ENCODE data around the gene CYP2S1.

CYP2S1 gene

DNA sequence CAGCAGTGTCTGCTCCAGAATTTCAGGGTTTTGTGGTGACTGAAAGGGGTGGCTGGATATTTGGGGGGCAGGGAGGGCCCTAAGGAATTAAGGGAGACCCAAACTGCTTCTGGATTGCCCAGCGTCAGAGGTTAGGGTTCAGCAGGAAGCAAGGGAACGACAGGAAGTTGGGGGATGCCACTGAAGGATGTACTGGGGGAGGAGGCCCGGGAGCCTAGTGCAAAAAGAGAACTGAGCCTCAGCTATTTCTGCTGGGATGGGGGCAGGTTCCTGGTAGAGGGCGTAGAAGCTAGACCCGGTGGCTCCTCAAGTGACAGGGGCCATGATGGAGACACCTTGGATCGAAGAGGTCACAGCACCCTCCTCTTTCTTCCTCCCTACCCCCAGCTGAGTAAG, 1.1 kb downstream of the CYP2S1 start:
- DNase-seq, result no peak

DNA sequence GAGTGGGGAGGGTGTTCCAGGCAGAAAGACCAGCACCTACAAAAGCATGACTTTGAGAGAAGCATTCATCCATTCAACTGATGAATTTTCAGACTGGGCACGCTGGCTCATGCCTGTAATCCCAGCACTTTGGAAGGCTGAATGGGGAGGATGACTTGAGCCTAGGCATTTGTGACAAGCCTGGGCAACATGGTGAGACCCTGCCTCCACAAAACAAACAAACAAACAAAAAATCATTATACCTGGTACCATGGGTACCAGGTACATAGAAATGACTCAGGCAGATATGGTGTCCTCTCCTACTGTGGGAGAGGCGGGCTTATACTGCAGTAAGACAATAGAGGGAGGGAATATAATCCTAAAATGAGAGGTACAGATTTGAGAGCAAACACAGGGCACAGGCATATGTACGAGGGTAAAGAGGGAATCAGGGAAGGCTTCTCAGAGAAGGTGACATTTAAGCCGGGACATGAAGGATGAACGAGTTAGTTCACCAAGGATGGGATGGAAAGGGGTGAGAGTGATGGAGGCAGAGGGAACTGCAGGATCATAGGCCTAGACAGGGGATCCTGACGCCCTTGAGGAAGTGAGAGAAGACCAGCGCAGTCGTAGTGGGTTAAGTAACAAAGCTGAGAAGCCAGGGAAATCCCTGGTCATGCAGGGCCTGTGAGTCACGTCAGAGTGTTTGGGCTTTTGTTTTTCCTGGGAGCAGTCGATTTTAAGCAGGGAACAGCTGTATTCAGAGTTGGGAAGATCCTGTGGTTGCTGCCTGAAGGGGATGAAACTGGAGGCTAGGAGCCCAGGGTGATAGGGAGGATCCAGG, 2.9 kb downstream of the CYP2S1 start:
- DNase-seq, result no peak

DNA sequence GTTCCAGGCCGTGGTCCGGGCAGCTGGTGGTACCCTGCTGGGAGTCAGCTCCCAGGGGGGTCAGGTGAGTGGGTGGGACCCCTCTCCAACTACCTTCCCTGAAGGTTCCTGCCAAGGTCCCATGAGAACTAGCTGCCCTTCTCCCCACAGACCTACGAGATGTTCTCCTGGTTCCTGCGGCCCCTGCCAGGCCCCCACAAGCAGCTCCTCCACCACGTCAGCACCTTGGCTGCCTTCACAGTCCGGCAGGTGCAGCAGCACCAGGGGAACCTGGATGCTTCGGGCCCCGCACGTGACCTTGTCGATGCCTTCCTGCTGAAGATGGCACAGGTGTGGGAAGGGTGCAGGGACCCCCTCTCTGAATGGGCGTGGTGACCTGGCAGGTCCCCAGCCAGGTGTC, 5.5 kb downstream of the CYP2S1 start:
- DNase-seq, result no peak

DNA sequence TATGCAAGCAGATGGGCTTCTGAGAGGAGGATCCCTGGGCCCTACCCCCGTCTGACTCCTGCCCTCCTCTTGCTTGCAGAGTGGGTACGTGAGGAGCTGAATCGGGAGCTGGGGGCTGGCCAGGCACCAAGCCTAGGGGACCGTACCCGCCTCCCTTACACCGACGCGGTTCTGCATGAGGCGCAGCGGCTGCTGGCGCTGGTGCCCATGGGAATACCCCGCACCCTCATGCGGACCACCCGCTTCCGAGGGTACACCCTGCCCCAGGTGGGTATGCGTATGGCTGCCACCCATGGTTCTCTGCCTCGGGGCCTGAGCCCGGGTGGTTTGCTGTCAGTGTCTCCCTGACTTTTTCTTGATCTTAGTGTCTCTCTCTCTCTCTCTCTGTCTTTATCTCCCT, 10.4 kb downstream of the CYP2S1 start:
- no peak for DNase-seq

DNA sequence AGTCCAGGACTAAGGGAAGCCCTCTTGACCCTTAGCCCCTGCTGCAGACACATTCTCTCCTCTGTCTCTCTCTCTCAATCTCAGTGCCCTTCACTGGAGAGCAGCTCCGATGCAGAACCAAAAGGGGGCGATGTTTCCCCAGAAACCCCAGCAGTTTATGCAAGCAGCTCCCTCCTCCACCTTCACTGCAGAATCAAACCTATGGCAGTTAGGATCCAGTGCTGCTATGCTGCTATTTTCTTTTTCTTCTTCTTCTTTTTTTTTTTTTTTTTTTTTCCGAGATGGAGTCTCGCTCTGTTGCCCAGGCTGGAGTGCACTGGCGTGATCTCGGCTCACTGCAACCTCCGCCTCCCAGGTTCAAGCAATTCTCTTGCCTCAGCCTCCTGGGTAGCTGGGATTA, 11.3 kb downstream of the CYP2S1 start:
- DNase-seq, result peak in 11 of 14 donors; percentile 24 to 69 (median 45)

DNA sequence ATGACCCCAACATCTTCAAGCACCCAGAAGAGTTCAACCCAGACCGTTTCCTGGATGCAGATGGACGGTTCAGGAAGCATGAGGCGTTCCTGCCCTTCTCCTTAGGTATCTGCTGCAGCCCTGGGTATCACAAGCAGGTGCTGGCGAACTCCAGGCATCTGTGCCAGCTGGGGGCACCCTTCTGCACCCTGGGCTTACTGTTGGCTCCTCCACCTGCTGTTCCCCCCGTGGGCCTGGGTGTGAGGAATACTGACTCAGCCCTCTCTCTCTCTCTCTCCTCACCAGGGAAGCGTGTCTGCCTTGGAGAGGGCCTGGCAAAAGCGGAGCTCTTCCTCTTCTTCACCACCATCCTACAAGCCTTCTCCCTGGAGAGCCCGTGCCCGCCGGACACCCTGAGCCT, 13.0 kb downstream of the CYP2S1 start:
- no peak for DNase-seq

DNA sequence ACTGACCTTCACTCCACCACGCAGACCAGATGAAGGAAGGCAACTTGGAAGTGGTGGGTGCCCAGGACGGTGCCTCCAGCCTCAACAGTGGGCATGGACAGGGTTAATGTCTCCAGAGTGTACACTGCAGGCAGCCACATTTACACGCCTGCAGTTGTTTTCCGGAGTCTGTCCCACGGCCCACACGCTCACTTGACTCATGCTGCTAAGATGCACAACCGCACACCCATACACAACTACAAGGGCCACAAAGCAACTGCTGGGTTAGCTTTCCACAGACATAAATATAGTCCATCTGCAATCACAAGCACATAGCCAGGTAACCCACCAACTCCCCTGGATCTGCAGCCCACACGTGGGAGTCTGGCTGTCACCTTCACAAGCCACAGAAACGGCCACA, 13.4 kb downstream of the CYP2S1 start:
- DNase-seq, result no peak

DNA sequence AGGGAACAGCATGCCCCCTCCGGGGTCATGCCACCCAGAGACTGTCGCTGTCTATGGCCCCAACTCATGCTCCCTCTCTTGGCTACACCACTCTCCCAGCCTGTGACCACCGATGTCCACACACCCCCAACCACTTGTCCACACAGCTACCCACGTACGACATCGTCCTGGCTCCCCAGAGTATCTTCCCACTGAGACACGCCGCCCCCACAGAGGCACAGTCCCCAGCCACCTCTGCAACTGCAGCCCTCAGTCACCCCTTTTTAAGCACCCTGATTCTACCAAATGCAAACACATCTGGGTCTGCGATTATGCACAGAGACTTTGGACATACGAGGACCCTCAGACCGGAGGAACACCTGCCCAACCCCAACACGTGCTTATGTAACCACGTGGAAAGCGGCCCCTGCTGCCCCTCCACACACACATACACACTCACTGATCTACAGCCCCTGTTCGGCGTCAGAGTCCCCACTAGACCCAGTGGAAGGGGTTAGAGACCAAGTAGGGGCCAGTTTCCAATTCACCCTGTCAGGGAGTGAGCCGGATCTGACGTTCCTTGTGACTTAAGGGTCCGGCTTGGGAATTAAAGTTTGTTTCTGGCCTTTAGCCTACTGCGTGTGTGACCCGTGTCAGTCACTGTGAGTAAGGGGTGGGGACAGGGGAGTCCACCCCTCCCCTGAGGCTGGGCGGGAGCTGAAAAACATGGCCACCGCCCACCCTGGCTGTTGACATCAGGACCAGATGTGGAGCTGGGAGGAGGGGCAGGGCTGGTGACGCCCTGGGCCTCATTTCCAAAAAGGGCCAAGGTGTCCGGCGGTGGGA, 14.1 kb downstream of the CYP2S1 start:
- no peak for DNase-seq

DNA sequence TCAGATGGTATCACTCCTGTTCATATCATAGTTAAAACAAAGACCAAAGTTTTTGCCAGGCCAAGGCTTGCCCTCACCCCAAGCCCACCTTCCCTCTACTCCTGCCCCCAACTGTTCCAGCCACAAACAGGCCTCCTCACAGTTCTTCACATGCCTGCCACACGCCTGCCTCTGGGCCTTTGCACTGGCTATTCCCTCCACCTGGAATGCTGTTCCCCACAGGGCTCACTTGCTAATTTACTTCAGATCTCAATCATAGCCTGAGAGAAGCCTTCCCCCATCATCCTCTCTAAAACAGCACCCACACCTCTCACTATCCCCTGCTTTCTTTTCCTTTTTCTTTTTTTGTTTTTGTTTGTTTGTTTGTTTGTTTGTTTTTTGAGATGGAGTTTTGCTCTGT, 21.1 kb downstream of the CYP2S1 start:
- no peak for DNase-seq

DNA sequence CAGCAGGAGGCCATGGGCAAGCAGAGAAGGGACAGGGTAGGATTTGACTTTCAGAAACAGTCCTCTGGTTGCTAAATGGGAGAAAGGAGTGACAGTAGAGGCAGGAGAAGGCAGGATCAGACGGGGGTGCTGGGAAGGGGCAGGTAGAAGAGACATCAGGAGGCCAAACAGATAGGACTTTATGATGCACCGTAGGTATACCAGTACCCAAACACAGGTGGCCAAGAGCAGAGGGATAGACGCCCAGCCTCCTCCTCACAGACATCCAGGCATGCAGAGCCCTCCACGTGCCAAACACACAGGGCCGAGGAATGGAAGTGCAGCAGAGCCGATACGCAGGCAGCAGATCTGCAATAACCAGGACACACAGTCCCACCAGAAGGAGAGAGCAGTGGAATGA, 24.7 kb downstream of the CYP2S1 start:
- no peak for DNase-seq

DNA sequence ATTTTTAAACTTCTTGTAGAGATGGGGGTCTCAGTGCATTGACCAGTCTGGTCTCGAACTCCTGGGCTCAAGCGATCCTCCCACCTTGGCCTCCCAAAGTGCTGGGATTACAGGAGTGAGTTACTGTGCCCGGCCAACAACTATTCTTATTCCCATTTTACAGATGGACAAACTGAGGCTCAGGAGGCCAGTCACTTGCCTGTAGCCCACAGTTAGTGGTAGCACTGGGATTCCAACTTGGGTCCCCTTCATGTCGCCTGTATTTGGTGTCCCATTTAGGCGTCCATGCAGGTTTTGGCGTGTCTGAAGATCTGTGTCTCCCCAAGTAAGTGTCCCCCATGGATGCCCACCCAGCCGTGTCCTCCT, 25.2 kb downstream of the CYP2S1 start:
- DNase-seq, result no peak

DNA sequence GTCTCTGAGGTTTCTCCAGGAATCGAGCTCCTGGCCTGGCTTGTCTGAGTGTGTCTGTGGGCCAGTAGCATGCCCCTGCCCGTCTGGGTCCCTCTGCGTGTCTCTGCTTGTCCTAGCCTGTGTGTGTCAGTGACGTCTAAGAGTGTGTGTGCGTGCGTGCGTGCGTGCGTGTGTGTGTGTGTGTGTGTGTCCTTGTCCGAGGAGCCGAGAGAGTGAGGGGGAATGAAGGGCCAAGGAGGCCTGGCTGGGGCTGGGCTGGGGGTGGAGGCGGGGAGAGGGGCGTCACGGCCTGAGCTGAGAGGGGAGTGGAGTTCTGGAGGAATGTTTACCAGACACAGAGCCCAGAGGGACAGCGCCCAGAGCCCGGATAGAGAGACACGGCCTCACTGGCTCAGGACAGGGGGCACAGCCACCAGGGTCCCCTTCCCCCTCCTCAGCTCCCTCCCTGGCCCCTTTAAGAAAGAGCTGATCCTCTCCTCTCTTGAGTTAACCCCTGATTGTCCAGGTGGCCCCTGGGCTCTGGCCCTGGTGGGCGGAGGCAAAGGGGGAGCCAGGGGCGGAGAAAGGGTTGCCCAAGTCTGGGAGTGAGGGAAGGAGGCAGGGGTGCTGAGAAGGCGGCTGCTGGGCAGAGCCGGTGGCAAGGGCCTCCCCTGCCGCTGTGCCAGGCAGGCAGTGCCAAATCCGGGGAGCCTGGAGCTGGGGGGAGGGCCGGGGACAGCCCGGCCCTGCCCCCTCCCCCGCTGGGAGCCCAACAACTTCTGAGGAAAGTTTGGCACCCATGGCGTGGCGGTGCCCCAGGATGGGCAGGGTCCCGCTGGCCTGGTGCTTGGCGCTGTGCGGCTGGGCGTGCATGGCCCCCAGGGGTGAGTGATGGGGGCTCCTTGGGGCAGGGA, 25.8 kb downstream of the CYP2S1 start, which contains the start of gene AXL:
Gene AXL (plus strand): TSS at position 609 of the 893 bp plus-strand sequence. CDS start 170 bp downstream, at position 779.
- DNase-seq, result peak in 11 of 14 donors; percentile 17 to 84 (median 58)

DNA sequence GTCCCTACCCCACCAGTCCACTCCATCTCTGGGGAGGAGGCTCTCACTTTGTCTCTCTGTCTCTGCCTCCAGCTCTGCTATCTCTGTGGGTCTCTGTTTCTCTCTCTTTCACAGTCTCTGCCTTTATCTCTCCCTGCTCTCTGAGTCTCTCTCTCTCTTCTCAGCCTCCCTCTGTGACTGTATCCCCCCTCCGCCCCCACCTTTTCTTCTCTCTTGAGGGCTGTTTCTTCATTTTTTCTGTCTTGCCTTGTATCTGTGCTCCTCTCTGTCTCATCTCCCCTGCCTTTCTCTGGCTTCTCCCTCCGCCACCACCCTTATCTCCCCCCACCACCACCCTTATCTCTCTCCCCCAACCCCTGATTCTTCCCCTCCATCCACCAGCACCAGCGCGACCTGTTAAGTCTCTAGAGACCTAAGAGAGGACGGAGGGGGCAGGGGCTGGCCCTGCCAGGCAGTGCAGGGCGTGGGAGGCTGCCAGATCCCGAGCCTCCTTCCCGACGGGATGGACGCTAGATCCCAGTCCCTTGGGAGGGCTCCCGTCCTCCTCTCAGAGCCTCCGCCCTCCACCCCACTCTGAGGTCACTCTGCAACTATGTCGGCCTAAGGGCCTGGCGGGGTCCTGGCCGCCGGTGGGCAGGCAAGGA, 27.0 kb downstream of the CYP2S1 start:
- no peak for DNase-seq

DNA sequence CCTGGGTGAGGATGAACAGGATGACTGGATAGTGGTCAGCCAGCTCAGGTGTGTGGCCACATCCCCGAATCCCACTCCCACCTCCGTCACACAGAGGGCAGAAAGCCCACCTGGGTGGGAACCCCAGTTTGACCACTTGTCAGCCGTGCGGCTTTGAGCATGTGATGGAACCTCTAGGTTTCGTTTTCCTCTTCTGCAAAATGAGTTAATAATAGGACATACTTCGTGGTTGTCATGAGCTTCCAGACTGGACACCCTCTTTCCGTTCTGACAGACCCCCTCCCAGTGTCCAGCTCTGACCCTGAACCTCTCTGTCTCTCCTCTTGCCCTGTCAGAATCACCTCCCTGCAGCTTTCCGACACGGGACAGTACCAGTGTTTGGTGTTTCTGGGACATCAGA, 27.8 kb downstream of the CYP2S1 start:
- DNase-seq, result peak in 1 of 14 donors; percentile 42

DNA sequence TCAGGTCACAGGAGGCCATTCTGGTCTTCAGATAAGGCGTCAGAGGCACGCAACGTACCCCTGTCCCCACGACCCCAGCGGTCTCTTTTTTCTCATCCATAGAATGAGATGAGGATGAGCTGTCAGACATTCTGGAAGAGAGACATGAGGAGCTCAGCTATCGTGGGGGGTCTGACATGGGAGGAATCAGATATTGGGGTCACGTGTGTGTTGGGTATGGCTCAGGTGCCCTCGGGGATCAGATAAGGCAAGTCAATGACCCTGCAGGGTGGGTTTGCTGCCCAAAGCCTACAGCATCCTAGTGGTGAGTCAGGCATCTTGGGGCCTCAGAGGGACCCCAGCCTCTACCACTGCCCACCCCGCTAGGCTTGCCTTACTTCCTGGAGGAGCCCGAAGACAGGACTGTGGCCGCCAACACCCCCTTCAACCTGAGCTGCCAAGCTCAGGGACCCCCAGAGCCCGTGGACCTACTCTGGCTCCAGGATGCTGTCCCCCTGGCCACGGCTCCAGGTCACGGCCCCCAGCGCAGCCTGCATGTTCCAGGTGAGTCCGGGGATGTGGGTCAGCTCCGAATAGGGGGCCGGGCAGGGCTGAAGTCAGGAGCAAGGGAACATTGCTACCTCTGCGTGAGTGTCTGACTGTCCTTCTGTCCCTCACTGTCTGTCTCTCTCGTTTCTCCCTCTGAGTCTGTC, 28.6 kb downstream of the CYP2S1 start:
- no peak for DNase-seq

DNA sequence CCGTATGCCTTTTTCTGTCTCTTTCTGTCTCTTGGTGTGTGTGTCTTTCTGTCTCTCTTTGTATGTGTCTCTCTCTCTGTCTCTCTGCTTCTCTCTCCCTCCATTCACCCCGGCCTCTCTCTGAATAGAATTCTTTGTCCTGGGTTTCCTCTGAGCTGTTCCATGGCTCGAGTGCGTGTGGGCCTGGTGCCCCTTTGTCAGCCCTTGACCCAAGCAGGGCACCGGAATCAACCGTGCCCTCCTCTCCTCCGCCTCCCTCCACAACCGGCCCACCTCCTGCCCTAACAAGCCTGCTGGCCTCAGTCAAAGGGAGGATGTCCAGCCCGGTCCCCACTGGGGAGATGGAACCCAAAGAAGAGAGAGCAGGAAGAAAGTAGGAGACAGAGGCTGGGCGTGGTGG, 29.2 kb downstream of the CYP2S1 start:
- peak in 2 of 14 donors; percentile 14 to 15 for DNase-seq

DNA sequence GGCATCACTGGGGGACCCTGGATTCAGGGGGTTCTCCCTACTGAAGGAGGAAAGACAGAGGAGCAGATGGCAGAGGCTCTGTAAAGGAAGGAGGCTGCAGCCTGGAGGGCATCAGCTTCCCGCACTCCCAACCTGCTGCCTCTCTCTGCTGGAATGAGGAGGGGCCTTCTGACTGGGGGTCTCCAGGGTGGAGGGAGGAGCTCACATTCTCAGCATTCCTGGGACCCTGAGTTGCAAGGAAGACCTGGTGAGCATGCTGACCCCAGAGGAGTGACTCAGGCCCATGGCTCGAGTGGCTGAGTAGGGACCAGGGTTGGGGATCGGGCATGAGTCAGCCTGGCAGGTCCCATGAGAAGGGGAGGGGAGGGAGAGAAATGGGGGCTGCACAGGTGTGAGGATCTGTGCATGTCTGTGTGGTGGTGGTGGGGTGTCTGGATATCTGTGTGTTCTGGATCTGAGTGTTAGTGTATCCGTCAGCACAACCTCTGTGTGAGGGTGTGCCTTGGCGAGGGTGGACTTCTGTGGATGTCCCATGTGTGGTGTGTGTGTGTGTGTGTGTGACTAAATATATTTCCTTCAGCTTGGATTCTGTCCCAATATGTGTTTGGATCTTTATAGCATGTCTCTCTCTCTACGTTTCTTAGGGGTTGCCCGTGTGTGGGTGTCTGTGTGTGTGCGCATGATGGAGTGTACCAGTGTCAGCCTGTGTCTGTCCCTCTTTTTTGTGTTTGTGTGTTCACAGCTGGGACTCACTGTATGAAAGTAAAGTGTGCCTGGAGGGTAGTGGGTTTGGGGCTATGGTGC, 30.6 kb downstream of the CYP2S1 start:
- peak in 1 of 14 donors; percentile 24 for DNase-seq

DNA sequence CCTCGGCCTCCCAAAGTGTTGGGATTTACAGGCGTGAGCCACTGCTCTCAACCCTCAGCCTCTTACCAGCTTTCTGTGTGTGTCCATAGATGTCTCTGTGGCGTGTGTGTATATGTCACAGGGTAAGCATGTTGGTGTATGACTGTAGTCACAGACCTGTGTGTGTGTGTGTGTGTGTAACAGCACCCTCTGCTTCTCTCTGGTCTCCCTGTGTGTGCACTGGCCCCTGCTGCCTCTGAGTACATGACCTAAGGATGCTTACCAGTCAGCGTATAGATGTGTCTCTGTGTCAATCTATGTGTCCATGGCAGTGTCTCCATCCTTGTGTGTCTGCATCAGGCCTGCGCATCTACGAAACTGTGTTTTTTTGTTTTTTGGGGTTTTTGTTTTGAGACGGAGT, 31.6 kb downstream of the CYP2S1 start:
- DNase-seq, result no peak

DNA sequence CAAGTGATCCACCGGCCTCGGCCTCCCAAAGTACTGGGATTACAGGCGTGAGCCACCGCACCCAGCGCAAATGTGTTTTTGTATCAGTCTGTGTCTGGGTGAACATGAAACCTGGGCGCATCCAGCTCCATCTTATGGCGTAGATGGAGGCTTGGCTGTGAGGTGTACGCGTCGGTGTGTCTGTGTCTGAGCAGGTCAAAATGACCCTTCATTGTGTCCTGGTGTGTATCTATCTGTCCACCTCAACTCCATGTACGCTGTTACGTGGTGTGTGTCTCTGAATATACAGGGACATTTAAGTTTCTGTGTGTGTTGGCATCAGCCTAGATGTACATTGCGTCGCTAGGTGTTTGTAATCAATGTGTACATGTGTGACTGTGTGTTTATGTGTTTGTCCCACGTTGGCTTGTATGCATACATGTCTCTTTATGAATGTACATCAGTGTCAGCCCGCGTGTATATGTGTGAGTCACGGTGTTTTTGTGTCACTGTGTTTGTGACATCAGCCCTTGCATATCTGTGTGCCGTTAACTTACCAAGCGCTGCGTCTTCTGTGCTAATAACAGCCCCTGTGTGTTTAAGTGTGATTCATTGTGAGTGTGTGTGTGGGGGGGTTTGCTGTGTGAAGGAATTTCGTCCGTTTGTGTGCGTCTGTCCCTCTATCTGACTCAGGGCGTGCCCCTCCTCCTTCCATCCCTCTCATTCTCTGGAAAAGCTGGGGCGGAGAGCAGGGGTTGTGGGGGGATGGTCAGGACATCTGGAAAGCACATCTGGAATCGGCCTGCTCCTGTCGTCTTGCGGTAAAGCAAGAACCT, 32.4 kb downstream of the CYP2S1 start:
- DNase-seq, result peak in 2 of 14 donors; percentile 39 to 64

Measured in C1 segment of cervical spinal cord (tissue), 14 donors.